HUES48 (cell line): Measurements from ENCODE around the gene HSPA4.
"Not testable (repeated sequence)": the region's sequence is repeated elsewhere in the genome, so short reads cannot be mapped to it uniquely, and the experiment has no call there.

Experiments used
- H3K27ac ChIP-seq: one replicate; pipeline ENCODE4 v1.7.0; 2013; ENCODE audit warnings: low read depth, low read length, inconsistent platforms
- H3K27me3 ChIP-seq: 2 replicates; pipeline ENCODE4 v1.6.1; 2013; ENCODE audit warnings: mild to moderate bottlenecking, low read length; ENCODE audit not compliant: control insufficient read depth, insufficient read depth
- H3K36me3 ChIP-seq: 2 replicates; pipeline ENCODE4 v1.6.1; 2013; ENCODE audit warnings: low read length; ENCODE audit not compliant: control insufficient read depth, insufficient read depth
- H3K4me1 ChIP-seq: 2 replicates; pipeline ENCODE4 v1.6.1; 2013; ENCODE audit warnings: mild to moderate bottlenecking, low read length; ENCODE audit not compliant: control insufficient read depth, insufficient read depth
- H3K4me3 ChIP-seq: 2 replicates; pipeline ENCODE4 v1.5.1; 2013; ENCODE audit warnings: mild to moderate bottlenecking, low read depth, low read length
- H3K9ac ChIP-seq: 2 replicates; pipeline ENCODE4 v1.6.1; 2013; ENCODE audit warnings: mild to moderate bottlenecking, low read depth, low read length, moderate library complexity
- H3K9me3 ChIP-seq: 2 replicates; pipeline ENCODE4 v1.6.1; 2013; ENCODE audit warnings: low read length; ENCODE audit not compliant: control insufficient read depth, insufficient read depth

Gene HSPA4

GRCh38 chr5:133075572-133076536 is 24.0 kb downstream of the HSPA4 start:
- Histone ChIP-seq H3K27ac (no peak overlapping the region), H3K4me1 (peaks cover 10% of the 10 kb centered on the region), H3K4me3 (no peak overlapping the region), H3K9me3 (no peaks in the 10 kb centered on the region), H3K9ac (no peak overlapping the region), H3K27me3 (no peaks in the 10 kb centered on the region), H3K36me3 (peaks cover 95% of the 10 kb centered on the region)

GRCh38 chr5:133079048-133079447 is 27.2 kb downstream of the HSPA4 start:
- Histone ChIP-seq H3K27me3 (no peaks in the 10 kb centered on the region), H3K4me1 (0 out of 2 replicates have a peak, but pooled peaks cover 5% of the 10 kb centered on the region), H3K9ac (no peak overlapping the region), H3K9me3 (no peaks in the 10 kb centered on the region), H3K36me3 (peaks cover 90% of the 10 kb centered on the region), H3K27ac (no peak overlapping the region), H3K4me3 (no peak overlapping the region)

DNA sequence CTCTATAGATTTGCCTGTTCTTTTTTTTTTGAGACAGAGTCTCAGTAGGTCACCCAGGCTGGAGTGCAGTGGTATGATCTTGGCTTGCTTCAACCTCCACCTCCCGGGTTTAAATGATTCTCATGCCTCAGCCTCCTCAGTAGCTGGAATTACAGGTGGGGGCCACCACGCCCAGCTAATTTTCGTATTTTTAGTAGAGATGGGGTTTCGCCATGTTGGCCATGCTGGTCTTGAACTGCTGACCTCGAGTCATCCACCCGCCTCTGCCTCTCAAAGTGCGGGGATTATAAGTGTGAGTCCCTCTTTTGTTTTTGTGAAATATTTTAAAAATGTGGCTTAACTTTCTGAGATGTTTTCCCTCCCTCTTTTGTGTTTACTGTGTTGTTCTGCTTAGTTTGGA is 29.2 kb downstream of the HSPA4 start:
- H3K9ac ChIP-seq = no peak overlapping the region
- H3K4me3 ChIP-seq = no peak overlapping the region
- no peaks in the 10 kb centered on the region for H3K9me3 ChIP-seq
- H3K4me1 ChIP-seq = 0 out of 2 replicates have a peak, but pooled peaks cover 5% of the 10 kb centered on the region
- H3K36me3 ChIP-seq = peaks cover 88% of the 10 kb centered on the region
- H3K27me3 ChIP-seq = no peaks in the 10 kb centered on the region
- H3K27ac ChIP-seq = no peak overlapping the region

DNA sequence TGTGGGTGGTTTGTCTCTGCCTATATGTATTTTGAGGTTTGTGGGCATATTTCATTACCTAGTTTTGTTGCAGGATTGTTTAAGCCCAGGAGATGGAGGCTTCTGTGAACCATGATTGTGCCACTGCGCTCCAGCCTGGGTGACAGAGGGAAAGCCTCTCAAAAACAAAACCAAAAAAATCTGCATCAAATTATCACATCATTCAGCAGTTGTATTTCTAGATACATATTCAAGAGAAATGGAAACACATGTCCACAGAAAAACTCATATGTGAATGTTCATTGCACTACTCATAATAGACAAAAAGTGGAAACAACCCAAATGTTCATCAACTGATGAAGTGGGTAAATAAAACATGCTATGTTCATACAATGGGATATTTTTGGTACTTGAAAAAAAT is 29.9 kb downstream of the HSPA4 start:
- Histone ChIP-seq H3K36me3 (peaks cover 88% of the 10 kb centered on the region), H3K9me3 (no peaks in the 10 kb centered on the region), H3K27me3 (no peaks in the 10 kb centered on the region), H3K4me1 (0 out of 2 replicates have a peak, but pooled peaks cover 5% of the 10 kb centered on the region), H3K9ac (no peak overlapping the region), H3K27ac (peak overlapping the region; percentile 28), H3K4me3 (no peak overlapping the region)

DNA sequence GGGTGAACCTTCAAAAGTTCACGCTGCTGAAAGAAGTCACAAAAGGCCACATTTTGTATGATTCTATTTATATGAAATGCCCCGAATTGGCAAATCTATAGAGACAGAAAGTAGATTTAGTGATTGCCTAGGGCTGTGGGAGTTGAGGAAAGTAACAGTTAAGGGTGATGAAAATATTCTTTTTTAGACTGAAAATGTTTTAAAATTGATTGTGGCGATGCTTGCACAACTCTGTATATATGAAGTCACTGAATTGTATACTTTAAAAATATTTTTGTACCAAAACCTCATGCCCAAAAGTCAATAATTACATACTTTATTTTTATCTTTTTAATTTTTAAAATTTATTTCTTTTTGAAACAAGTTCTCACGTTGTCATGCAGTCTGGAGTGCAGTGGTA is 30.3 kb downstream of the HSPA4 start:
- H3K4me3 ChIP-seq = no peak overlapping the region
- no peak overlapping the region for H3K9ac ChIP-seq
- H3K9me3 ChIP-seq = no peaks in the 10 kb centered on the region
- no peaks in the 10 kb centered on the region for H3K27me3 ChIP-seq
- 0 out of 2 replicates have a peak, but pooled peaks cover 5% of the 10 kb centered on the region for H3K4me1 ChIP-seq
- peaks cover 88% of the 10 kb centered on the region for H3K36me3 ChIP-seq
- H3K27ac ChIP-seq = no peak overlapping the region

- H3K4me1 ChIP-seq = 0 out of 2 replicates have a peak, but pooled peaks cover 5% of the 10 kb centered on the region
- no peak overlapping the region for H3K27ac ChIP-seq
- H3K27me3 ChIP-seq = no peaks in the 10 kb centered on the region
- H3K9me3 ChIP-seq = no peaks in the 10 kb centered on the region
- H3K4me3 ChIP-seq = no peak overlapping the region
- peaks cover 91% of the 10 kb centered on the region for H3K36me3 ChIP-seq
- H3K9ac ChIP-seq = no peak overlapping the region
These were observed 32.1 kb downstream of the HSPA4 start for GRCh38 chr5:133083901-133084300.

- not testable (repeated sequence) for H3K9me3 ChIP-seq, H3K27me3 ChIP-seq, H3K9ac ChIP-seq, H3K27ac ChIP-seq, H3K4me3 ChIP-seq, H3K4me1 ChIP-seq
- H3K36me3 ChIP-seq = peaks cover 90% of the 10 kb centered on the region
These were observed 33.4 kb downstream of the HSPA4 start for GRCh38 chr5:133085171-133085570.

DNA sequence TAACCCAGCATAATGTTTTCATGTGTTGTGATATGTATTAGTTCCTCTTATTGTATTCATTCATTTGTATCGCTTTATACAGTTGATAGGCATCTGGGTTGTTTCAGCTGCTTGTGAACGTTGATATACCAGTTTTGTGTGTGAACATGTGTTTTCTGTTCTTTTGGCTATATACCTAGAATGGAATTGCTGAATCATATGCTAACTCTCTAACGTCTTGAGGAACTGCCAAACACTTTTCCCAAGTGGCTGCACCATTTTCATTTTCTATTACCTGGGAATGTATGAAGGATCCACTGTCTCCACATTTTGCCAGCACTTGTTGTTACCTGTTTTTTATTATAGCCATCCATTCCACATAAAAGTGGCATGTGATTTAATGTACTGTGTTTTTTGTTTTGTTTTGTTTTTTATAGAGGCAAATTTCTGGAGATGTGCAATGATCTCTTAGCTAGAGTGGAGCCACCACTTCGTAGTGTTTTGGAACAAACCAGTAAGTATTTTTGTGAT is 34.6 kb downstream of the HSPA4 start:
- Histone ChIP-seq H3K9me3 (no peaks in the 10 kb centered on the region), H3K9ac (no peak overlapping the region), H3K27ac (no peak overlapping the region), H3K27me3 (no peaks in the 10 kb centered on the region), H3K36me3 (peaks cover 89% of the 10 kb centered on the region), H3K4me1 (0 out of 2 replicates have a peak, but pooled peaks cover under 1% of the 10 kb centered on the region), H3K4me3 (no peak overlapping the region)

GRCh38 chr5:133088064-133088463 is 36.3 kb downstream of the HSPA4 start:
- Histone ChIP-seq H3K27me3 (no peaks in the 10 kb centered on the region), H3K36me3 (peaks cover 92% of the 10 kb centered on the region), H3K9me3 (no peaks in the 10 kb centered on the region), H3K9ac (no peak overlapping the region), H3K4me3 (no peak overlapping the region), H3K4me1 (no peaks in the 10 kb centered on the region), H3K27ac (no peak overlapping the region)

DNA sequence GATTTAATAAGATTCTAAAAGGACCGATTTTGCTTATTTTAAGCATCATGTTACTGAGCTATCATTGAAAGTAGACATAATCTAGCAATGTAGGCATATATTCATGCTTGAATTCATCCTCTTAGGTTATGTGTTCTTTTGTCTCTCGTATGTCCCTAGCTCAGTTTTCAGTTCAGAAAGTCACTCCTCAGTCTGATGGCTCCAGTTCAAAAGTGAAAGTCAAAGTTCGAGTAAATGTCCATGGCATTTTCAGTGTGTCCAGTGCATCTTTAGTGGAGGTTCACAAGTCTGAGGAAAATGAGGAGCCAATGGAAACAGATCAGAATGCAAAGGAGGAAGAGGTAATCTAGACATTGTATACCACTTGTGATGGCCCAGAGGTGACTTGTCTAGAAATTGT is 39.2 kb downstream of the HSPA4 start:
- Histone ChIP-seq H3K36me3 (peaks cover 96% of the 10 kb centered on the region), H3K4me3 (no peak overlapping the region), H3K27ac (no peak overlapping the region)

DNA sequence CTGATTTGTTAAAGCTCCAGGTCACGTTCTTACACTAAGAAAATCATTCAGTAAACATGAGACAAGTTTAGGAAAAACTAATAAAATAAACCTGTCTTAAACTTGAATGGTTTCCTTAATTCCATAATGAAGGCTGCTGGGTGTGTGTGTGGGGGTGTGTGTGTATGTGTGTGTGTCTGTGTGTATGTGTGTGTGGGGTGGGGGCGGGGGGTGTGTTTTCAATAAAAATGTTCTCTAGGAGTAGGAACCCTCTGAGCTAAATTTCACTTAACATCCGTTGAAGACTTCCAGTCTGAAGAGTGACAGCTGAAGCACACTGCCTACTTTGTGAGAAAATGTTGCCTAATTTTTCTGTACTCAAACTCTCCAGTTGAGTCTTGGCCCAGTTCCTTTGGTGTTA is 54.5 kb downstream of the HSPA4 start:
- H3K9me3 ChIP-seq = 0 out of 2 replicates have a peak, but pooled peaks cover 3% of the 10 kb centered on the region
- no peaks in the 10 kb centered on the region for H3K4me1 ChIP-seq
- H3K27me3 ChIP-seq = no peaks in the 10 kb centered on the region
- H3K4me3 ChIP-seq = no peak overlapping the region
- H3K9ac ChIP-seq = no peak overlapping the region
- H3K27ac ChIP-seq = no peak overlapping the region
- H3K36me3 ChIP-seq = peaks cover 43% of the 10 kb centered on the region

More for the DNA sequence above, 39.2 kb downstream of the HSPA4 start:
- H3K9me3 ChIP-seq = no peaks in the 10 kb centered on the region
- no peak overlapping the region for H3K9ac ChIP-seq
- H3K27me3 ChIP-seq = no peaks in the 10 kb centered on the region
- H3K4me1 ChIP-seq = no peaks in the 10 kb centered on the region
